ENCODE results near the gene ANKRD60.

ANKRD60 gene, protein sequence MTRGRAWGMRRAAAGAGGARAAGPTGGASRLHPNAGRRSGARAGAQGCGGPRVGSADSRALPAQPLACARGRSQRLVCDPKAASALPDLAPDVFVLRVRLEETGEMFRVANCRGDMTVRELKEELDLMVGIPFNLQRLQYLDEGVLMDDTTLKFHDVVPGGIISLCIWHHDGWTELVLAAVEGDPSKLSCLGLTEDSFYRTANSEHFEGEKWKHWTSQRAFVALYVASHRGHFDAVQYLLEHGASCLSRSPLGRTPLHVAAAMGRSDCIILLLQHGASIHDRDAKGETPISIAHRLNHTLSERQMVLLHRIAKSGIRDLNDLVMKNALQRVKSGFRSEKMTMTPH

DNA sequence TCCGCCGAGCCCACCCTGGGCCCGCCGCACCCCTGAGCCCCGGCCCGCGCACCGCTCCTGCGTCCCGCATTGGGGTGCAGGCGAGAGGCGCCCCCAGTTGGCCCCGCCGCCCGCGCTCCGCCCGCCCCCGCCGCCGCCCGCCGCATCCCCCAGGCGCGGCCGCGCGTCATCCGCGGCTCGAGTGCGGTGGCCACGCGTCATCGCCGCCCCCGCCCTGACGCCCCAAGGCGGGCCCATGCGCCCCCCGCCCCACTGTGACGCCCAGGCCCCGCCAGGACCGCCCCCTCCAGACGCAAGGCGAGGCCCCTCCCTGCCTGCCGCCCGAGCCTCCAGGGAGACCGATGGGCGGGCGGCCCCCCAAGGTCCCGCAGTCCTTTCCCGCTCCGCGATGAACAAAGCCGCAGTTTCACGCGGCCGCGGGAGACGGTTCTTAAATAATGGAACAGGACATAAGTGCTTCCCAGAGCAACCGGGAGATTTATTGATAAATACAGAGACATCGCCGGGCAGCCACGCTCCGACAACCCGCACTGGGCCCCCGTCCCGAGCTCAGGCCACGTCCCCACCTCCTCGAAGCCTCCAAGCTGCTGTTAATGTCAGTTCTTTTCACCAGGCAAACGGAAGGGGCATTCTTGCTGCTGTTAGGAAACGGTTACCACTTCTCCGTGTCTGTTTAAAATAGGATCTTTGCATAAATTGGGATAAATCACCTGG lies at the start of gene ANKRD60:
ANKRD60 (minus strand) TSS at position 170 of the 714 bp plus-strand sequence; CDS start at position 170, 0 bp downstream.
- no peak within 1 kb of the TSS for H3K4me3 ChIP-seq (ENCODE audit: low read depth, low read length)
- TF ChIP-seq, protein P1, sequence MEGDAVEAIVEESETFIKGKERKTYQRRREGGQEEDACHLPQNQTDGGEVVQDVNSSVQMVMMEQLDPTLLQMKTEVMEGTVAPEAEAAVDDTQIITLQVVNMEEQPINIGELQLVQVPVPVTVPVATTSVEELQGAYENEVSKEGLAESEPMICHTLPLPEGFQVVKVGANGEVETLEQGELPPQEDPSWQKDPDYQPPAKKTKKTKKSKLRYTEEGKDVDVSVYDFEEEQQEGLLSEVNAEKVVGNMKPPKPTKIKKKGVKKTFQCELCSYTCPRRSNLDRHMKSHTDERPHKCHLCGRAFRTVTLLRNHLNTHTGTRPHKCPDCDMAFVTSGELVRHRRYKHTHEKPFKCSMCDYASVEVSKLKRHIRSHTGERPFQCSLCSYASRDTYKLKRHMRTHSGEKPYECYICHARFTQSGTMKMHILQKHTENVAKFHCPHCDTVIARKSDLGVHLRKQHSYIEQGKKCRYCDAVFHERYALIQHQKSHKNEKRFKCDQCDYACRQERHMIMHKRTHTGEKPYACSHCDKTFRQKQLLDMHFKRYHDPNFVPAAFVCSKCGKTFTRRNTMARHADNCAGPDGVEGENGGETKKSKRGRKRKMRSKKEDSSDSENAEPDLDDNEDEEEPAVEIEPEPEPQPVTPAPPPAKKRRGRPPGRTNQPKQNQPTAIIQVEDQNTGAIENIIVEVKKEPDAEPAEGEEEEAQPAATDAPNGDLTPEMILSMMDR (IDR thresholded peaks at IDR 0.05; ENCODE audit: borderline replicate concordance, insufficient read depth, low read depth, low read length), result no peak

DNA sequence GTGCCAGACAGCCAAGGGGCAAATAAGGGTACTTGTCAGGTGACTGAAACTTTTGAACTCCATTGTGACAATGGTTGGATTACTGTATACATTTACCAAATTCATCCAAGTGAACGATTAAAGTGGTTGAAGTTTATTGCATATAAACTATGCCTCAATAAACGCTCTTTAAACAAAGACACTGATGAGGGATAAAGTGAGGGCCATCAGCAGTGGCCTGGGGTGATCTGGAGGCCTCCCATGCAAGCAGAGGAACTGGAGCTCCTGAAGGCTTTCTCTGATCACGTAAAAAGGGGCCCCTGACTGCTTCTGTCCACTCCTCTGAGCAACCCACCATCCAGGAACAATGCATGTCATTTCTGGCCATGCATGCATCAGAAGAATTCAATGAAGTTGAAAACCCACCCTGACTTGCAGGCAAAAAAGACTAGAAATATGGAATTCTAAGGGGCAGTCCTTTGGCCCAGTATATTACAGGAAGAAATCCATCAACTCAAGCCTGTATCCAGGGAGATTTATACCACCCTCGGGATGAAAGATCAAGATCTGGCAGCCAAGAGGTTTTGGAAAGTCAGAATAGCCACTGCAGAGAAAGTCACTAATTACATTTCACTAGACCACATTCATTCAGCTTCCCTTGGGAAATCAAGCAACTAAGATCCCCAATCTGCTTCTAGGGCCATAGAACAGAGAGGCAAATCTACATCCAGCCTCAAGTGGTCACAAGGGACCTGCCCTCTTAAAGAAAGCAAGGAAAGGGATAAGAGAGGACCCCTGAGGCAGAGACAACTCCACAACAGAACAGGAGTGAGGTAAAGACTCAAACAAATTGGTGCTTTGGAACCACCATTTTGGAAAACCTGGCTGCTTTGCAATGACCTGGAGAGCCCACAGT lies 49.4 kb upstream of the ANKRD60 start:
- TF ChIP-seq, protein P1 (IDR thresholded peaks at IDR 0.05; ENCODE audit: borderline replicate concordance, insufficient read depth, low read depth, low read length), result no peak
- no peak overlapping the region for H3K4me3 ChIP-seq (ENCODE audit: low read depth, low read length)

DNA sequence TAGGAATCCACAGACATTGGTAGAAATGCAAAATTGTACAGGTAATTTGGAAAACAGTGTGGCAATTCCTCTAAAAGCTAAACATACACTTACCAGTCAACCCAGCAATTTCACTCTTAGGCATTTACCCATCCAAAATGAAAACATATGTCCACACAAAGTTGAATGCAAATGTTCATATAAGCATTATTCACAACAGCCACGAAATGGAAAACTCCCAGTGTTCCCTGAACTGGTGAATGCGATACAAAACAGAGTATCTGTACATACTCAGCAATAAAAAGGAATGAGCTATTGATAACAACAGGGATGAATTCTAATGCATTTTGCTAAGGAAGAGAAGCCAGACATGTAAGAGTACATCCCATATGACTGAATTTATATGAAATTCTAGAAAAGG lies 48.7 kb upstream of the ANKRD60 start:
- no peak overlapping the region for H3K4me3 ChIP-seq (ENCODE audit: low read depth, low read length)
- TF ChIP-seq, protein P1 (IDR thresholded peaks at IDR 0.05; ENCODE audit: borderline replicate concordance, insufficient read depth, low read depth, low read length), result no peak

DNA sequence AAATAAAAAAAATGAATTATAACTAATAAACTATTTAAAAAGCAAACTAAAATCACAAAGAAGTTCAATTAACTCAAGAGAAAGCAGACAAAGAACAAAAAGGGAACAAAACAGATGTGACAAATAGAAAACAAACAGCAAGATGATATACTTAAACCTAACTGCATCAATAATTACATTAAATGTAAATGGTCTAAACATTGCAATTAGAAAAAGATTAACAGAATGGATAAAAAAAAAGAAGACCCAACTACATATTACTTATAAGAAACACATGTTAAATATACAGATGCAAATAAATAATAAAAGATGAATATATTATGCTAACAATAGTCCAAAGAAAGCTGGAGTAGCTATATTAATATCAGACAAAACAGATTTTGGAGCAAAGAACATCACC lies 45.9 kb upstream of the ANKRD60 start:
- TF ChIP-seq, protein P1 (IDR thresholded peaks at IDR 0.05; ENCODE audit: borderline replicate concordance, insufficient read depth, low read depth, low read length), result no peak
- no peak overlapping the region for H3K4me3 ChIP-seq (ENCODE audit: low read depth, low read length)

DNA sequence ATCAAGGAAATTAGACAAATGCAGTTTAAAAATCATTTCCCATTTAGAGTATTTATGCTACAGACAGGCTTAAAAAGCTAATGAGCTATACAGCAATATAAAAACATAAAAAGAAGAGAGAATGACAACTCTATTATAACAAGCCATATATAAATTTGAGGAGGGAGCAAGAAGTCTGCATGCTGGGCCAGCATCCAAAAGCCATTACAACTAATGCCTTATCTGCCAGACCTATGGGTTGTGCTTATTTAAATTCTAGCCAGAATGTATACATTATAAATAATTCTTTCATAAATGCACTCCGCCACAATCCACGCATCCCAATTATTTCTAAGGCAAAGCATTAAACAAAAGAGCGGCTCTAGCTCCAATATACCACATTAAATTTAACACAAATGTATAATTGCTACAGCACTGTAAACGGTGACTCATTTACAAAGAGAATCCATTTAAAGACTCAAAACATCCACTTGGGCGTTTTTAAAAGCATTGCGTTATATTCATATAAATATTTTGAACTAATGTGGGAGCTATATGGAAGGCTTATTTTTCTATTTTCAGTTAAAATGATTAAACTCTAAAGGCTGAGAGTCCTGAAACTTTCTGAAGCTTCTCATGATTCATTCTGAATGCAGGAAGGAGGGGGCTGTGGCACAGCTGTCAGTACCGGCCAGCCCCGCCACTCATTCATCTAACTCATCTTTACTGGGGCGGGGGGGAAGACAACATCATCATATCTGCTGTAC lies 43.3 kb upstream of the ANKRD60 start:
- TF ChIP-seq, protein P1 (IDR thresholded peaks at IDR 0.05; ENCODE audit: borderline replicate concordance, insufficient read depth, low read depth, low read length), result no peak
- no peak overlapping the region for H3K4me3 ChIP-seq (ENCODE audit: low read depth, low read length)

DNA sequence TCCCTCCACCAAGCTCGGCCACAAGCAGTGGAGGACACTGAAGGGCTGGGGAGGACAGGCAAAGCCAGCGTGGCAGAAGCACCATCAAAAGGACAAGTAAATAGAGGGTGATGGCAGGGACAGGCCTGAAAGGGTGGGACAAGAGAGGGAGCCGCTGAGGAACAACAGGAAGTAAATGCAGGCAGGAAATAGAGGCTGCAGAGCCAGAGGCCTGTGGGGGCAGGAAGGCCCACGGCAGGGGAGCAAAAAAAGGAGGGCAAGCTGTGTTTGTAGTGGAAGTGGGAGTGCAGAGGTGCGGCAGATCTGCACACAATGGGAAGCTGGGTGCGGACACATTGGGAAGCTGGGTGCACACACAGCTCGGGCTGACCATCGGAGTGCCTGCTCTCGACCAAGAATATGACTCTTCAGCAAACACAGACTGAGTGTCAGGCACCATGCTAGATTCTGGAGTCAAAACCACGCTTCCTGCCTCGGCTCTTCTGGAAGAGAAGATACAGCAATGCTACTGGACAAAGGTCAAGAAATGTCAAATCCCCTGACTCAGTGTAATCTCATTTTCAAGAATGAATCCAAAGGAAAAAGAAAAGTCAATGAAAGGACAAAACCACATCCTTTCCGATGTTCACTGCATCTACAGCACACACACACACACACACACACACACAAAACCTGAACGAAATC lies 40.6 kb upstream of the ANKRD60 start:
- TF ChIP-seq, protein P1 (IDR thresholded peaks at IDR 0.05; ENCODE audit: borderline replicate concordance, insufficient read depth, low read depth, low read length), result no peak
- H3K4me3 ChIP-seq (ENCODE audit: low read depth, low read length), result no peak overlapping the region
